Osteoblast (primary cell): ENCODE measurements around the gene SLX9. TPM values are rescaled to one million over a fixed set of nuclear protein-coding genes. Genes with fewer than 3 reads are reported as not detected.
A peak's percentile ranks its signal among the peaks of the same experiment; 100 is the strongest.
"Not testable (repeated sequence)": the region's sequence is repeated elsewhere in the genome, so short reads cannot be mapped to it uniquely, and the experiment has no call there.

Experiments
- DNase-seq: peaks from one replicate; pipeline ENCODE4 v3.0.0; 2011; ENCODE audit warnings: low spot score, mixed read lengths; ENCODE audit not compliant: insufficient read length; ENCODE audit errors: missing footprints
- H2AFZ ChIP-seq: 2 replicates; pipeline ENCODE4 v1.6.0; 2011; ENCODE audit warnings: mild to moderate bottlenecking, low read length
- H3K27ac ChIP-seq: 2 replicates; pipeline ENCODE4 v1.5.1; 2011; ENCODE audit warnings: mild to moderate bottlenecking, low read depth, low read length, moderate library complexity
- H3K27me3 ChIP-seq: 2 replicates; pipeline ENCODE4 v1.6.0; 2012; ENCODE audit warnings: mild to moderate bottlenecking, control low read depth, inconsistent platforms, low read length, moderate library complexity; ENCODE audit not compliant: insufficient read depth
- H3K36me3 ChIP-seq: 2 replicates; pipeline ENCODE4 v1.5.1; 2011; ENCODE audit warnings: mild to moderate bottlenecking, low read length, control low read depth, moderate library complexity; ENCODE audit not compliant: insufficient read depth
- H3K4me1 ChIP-seq: 2 replicates; pipeline ENCODE4 v1.5.1; 2011; ENCODE audit warnings: mild to moderate bottlenecking, low read length, control low read depth, moderate library complexity; ENCODE audit not compliant: insufficient read depth
- H3K4me2 ChIP-seq: 2 replicates; pipeline ENCODE4 v1.6.0; 2011; ENCODE audit warnings: mild to moderate bottlenecking, low read length; ENCODE audit not compliant: insufficient read depth
- H3K4me3 ChIP-seq: fragments of 200-600 bp; sonication (generic); 3 replicates; pipeline ENCODE4 v1.5.1; 2012; ENCODE audit warnings: mild to moderate bottlenecking, low read length, inconsistent platforms; ENCODE audit not compliant: insufficient read depth
- H3K79me2 ChIP-seq: 2 replicates; pipeline ENCODE4 v1.6.0; 2012; ENCODE audit warnings: mild to moderate bottlenecking, low read length, control low read depth, inconsistent platforms; ENCODE audit not compliant: insufficient read depth
- H3K9me3 ChIP-seq: 2 replicates; pipeline ENCODE4 v1.5.1; 2011; ENCODE audit warnings: low read depth, low read length, control low read depth
- H4K20me1 ChIP-seq: 2 replicates; pipeline ENCODE4 v1.6.0; 2012; ENCODE audit warnings: mild to moderate bottlenecking, low read length, control low read depth; ENCODE audit not compliant: insufficient read depth
- total RNA-seq: library from RNA; depleted of rRNA; stranded (reverse); fragments of >200 nt; gene quantifications from 2 replicates; pipeline ENCODE4 v1.2.3, GENCODE V29; 2012
- TF ChIP-seq, protein P1 (sequence below): IDR thresholded peaks from 2 replicates; pipeline ENCODE4 v1.5.1; 2011; ENCODE audit warnings: mild to moderate bottlenecking, low read depth, low read length, moderate library complexity; ENCODE audit errors: extremely low read depth

Gene SLX9
- total RNA-seq, 1 donor = 9.4 TPM

DNA sequence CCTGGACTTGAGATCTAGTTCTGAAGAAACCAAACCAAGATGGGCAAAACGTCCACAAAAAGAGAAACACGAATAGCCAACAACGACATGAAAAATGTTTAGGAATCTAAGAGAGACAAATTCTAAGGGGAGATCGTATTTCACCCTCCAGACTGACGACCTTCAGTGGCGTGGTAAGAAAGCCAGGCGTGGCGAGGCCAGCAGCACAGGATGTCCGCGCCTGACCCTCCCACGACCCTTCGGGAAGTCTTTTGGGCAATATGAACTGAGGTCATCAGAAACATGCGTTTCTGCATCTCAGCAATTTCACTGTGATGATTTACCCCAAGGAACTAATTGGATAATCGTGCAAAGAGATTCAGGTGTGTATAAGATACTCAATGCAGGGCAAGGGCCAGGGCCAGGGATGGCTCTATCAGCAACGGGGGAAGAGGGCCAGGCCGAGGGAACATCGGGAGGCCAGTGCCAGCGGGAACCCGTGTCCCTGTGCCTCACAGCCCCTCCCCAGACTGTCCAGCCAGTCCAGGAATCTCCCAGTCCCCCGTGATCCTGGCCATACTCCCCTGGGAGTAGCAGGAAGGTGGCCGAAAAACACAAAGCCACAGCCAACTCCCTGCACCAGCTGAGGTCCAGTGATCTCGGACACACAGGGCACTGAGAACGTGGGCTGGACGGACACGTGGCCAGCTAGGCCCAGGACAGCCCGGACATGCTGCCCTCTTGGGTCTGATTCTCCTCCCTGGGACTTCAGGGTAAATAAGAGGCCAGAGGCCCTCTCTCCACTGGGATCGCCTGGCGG, 81.0 kb downstream of the SLX9 start:
- no peak overlapping the region for H3K4me3 ChIP-seq
- no peaks in the 10 kb centered on the region for H3K9me3 ChIP-seq
- no peaks in the 10 kb centered on the region for H3K27me3 ChIP-seq
- no peaks in the 10 kb centered on the region for H4K20me1 ChIP-seq
- H3K4me2 ChIP-seq = no peak overlapping the region
- H3K36me3 ChIP-seq = no peaks in the 10 kb centered on the region
- H3K27ac ChIP-seq = no peak overlapping the region
- H3K79me2 ChIP-seq = no peaks in the 10 kb centered on the region
- H3K4me1 ChIP-seq = peaks cover 5% of the 10 kb centered on the region
- no peak overlapping the region for H2AFZ ChIP-seq
- DNase-seq = peak; percentile 67
- TF ChIP-seq, protein P1, sequence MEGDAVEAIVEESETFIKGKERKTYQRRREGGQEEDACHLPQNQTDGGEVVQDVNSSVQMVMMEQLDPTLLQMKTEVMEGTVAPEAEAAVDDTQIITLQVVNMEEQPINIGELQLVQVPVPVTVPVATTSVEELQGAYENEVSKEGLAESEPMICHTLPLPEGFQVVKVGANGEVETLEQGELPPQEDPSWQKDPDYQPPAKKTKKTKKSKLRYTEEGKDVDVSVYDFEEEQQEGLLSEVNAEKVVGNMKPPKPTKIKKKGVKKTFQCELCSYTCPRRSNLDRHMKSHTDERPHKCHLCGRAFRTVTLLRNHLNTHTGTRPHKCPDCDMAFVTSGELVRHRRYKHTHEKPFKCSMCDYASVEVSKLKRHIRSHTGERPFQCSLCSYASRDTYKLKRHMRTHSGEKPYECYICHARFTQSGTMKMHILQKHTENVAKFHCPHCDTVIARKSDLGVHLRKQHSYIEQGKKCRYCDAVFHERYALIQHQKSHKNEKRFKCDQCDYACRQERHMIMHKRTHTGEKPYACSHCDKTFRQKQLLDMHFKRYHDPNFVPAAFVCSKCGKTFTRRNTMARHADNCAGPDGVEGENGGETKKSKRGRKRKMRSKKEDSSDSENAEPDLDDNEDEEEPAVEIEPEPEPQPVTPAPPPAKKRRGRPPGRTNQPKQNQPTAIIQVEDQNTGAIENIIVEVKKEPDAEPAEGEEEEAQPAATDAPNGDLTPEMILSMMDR = no peak

DNA sequence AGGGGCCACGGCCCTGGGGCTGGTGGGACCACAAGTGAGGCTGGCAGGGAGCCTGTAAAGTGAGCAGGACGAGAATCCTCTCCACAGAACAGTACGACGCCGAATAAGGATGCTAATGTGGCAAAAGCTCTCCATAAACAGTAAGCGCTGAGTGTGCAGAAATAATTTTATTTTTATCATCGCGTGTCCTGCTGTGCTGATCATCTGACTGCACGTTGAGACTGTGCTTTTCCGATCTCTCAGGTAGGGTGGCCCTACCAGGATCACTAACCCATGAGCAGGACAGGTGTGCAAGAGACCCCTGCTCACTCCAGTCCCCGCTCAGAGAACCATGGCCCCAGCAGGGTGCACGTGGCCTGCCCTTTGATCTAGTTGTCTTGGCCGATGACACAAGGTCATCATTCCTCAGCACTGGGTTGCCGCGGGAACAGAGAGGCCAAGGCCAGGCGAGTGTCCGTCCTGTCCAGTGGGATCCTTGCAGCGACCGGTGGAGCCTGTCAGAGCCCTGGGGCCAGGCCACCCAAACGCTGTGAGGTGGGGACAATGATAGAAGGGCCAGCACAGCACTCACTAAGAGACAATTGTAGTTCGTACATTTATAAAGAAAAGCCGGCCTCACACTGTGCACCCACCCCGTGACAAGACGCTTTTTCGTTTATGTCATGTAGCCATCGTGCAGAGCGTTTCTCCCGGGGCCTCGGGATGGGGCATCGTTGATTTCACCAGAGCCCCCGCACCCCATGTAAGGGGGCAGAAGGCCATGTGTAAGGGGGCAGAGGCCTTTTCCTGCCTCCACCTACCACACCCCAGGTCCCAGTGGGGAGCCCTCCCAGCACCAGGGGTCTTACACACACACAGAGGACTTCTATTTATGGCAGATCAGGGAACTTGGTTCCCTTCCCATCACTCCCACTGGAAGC, 81.9 kb downstream of the SLX9 start:
- TF ChIP-seq, protein P1 = no peak
- peak; percentile 42 for DNase-seq
- Histone ChIP-seq H3K79me2 (no peaks in the 10 kb centered on the region), H4K20me1 (no peaks in the 10 kb centered on the region), H3K4me1 (peaks cover 5% of the 10 kb centered on the region), H3K27ac (no peak overlapping the region), H2AFZ (no peak overlapping the region), H3K9me3 (no peaks in the 10 kb centered on the region), H3K4me2 (no peak overlapping the region), H3K27me3 (no peaks in the 10 kb centered on the region), H3K4me3 (no peak overlapping the region), H3K36me3 (no peaks in the 10 kb centered on the region)

DNA sequence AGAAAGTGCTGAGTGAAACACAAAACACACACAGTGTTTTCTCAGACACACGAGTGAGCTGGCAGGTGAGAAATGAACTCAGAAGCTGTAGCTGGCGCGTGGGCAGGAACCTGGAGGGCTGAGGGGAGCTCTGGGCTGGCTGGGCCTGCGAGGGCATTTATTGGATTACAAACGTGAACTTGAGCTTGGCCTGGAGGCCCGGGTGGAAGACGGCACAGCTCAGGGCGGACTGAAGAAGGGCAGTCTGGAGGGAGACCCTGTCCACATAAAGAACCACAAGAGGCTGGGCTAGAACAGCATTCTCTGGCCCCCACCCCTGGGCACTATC, 82.5 kb downstream of the SLX9 start:
- Histone ChIP-seq H3K4me3 (no peak overlapping the region), H2AFZ (no peak overlapping the region), H3K27me3 (no peaks in the 10 kb centered on the region), H4K20me1 (no peaks in the 10 kb centered on the region), H3K4me2 (no peak overlapping the region), H3K9me3 (no peaks in the 10 kb centered on the region), H3K79me2 (no peaks in the 10 kb centered on the region), H3K36me3 (no peaks in the 10 kb centered on the region), H3K4me1 (peaks cover 5% of the 10 kb centered on the region), H3K27ac (no peak overlapping the region)
- TF ChIP-seq, protein P1 = no peak
- DNase-seq = no peak

DNA sequence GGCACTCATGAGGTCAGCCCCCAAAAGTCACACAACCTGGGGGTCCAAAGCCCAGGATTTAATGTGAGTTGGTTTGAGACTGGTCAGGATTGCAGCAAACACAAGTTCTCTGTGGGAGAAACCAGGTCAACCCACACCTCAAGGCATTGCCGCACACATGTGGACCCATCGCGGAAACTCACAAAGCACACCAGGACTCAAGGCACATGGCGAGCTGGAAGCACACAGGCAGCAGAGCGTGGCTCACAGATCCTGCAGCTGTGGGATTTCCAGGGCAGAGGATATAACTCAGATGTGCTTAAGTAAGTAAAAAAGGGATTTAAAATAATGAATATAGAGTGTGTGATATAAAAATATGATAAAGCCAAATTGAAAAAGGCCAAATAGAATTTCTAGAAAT, 82.9 kb downstream of the SLX9 start:
- no peaks in the 10 kb centered on the region for H4K20me1 ChIP-seq
- no peak overlapping the region for H3K4me2 ChIP-seq
- DNase-seq = peak; percentile 63
- TF ChIP-seq, protein P1 = no peak
- peaks cover 5% of the 10 kb centered on the region for H3K4me1 ChIP-seq
- no peaks in the 10 kb centered on the region for H3K36me3 ChIP-seq
- no peak overlapping the region for H2AFZ ChIP-seq
- H3K27me3 ChIP-seq = no peaks in the 10 kb centered on the region
- no peaks in the 10 kb centered on the region for H3K9me3 ChIP-seq
- H3K27ac ChIP-seq = no peak overlapping the region
- H3K79me2 ChIP-seq = no peaks in the 10 kb centered on the region
- H3K4me3 ChIP-seq = no peak overlapping the region

DNA sequence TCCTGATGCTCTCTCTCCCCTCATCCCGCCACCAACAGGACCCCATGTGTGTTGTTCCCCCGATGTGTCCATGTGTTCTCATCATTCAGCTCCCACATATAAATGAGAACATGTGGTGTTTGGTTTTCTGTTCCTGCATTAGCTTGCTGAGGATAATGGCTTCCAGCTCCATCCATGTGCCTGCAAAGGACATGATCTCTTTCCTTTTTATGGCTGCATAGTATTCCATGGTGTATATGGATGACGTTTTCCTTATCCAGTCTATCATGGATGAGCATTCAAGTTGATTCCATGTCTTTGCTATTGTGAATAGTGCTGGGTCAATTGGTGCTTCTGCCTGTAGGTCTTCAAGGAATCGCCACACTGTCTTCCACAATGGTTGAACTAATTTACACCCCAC, 84.7 kb downstream of the SLX9 start:
- H3K36me3 ChIP-seq, H3K27me3 ChIP-seq, H3K79me2 ChIP-seq, H4K20me1 ChIP-seq, H3K4me2 ChIP-seq, H3K27ac ChIP-seq, H2AFZ ChIP-seq, H3K4me1 ChIP-seq, DNase-seq, H3K9me3 ChIP-seq, H3K4me3 ChIP-seq: not testable (repeated sequence)
